ENCODE data around the gene MYO5C. TPM values are rescaled to one million over a fixed set of nuclear protein-coding genes. Genes with fewer than 3 reads are reported as not detected.
A peak's percentile ranks its signal among the peaks of the same experiment; 100 is the strongest.

The MYO5C gene
- total RNA-seq, 4 donors from 2014 or later: 6.4 to 23.5 (median 13.9) TPM

GRCh38 chr15:52255008-52255407 lies 40.6 kb downstream of the MYO5C start:
- DNase-seq (ENCODE audit: low spot score in 2 of 2): no peak
- intact Hi-C loops (cut with DNase I; ENCODE audit: low total_unique reads): loop anchor here (10.0 kb wide), 1 partner anchor 480 kb away; no protein-coding TSS in a partner anchor
- 60 to 69% methylated on average over 1 of the region's 1 CpG for WGBS, 2 donors
- H3K4me3 ChIP-seq (ENCODE audit: low read depth, poor library complexity, severe bottlenecking): no peak overlapping the region
- TF ChIP-seq POLR2A (IDR thresholded peaks at IDR 0.05): no peak
- no peak for TF ChIP-seq CTCF (IDR thresholded peaks at IDR 0.05)

- 89% methylated on average over 4 of the region's 4 CpGs for WGBS, 2 donors
- H3K4me3 ChIP-seq (ENCODE audit: low read depth, poor library complexity, severe bottlenecking): no peak overlapping the region
- TF ChIP-seq POLR2A (IDR thresholded peaks at IDR 0.05): no peak
- TF ChIP-seq CTCF (IDR thresholded peaks at IDR 0.05): no peak
- DNase-seq (ENCODE audit: low spot score in 2 of 2): no peak
- intact Hi-C loops (cut with DNase I; ENCODE audit: low total_unique reads): loop anchor here (10.0 kb wide), 1 partner anchor 480 kb away; no protein-coding TSS in a partner anchor
Observed at GRCh38 chr15:52254391-52254790, 41.2 kb downstream of the MYO5C start.

GRCh38 chr15:52252781-52253180 lies 42.8 kb downstream of the MYO5C start:
- no peak for DNase-seq (ENCODE audit: low spot score in 2 of 2)
- no peak overlapping the region for H3K4me3 ChIP-seq (ENCODE audit: low read depth, poor library complexity, severe bottlenecking)
- TF ChIP-seq CTCF (IDR thresholded peaks at IDR 0.05): no peak
- intact Hi-C loops (cut with DNase I; ENCODE audit: low total_unique reads): loop anchor here (10.0 kb wide), 1 partner anchor 482 kb away; no protein-coding TSS in a partner anchor
- 36 to 49% methylated on average over 4 of the region's 4 CpGs for WGBS, 2 donors

GRCh38 chr15:52251144-52251860 lies 44.3 kb downstream of the MYO5C start:
- no peak for TF ChIP-seq POLR2A (IDR thresholded peaks at IDR 0.05)
- TF ChIP-seq CTCF (IDR thresholded peaks at IDR 0.05): no peak
- H3K4me3 ChIP-seq (ENCODE audit: low read depth, poor library complexity, severe bottlenecking): no peak overlapping the region
- 91% methylated on average over 8 of the region's 8 CpGs for WGBS, 2 donors
- no peak for DNase-seq (ENCODE audit: low spot score in 2 of 2)
- intact Hi-C loops (cut with DNase I; ENCODE audit: low total_unique reads): loop anchor here (10.0 kb wide), 1 partner anchor 483 kb away; no protein-coding TSS in a partner anchor

- intact Hi-C loops (cut with DNase I; ENCODE audit: low total_unique reads): no loop called here
- 84 to 90% methylated on average over 7 of the region's 7 CpGs for WGBS, 2 donors
Observed at GRCh38 chr15:52247461-52247860, 48.1 kb downstream of the MYO5C start.

More at GRCh38 chr15:52247461-52247860, 48.1 kb downstream of the MYO5C start:
- H3K4me3 ChIP-seq (ENCODE audit: low read depth, poor library complexity, severe bottlenecking): no peak overlapping the region
- DNase-seq (ENCODE audit: low spot score in 2 of 2): peak in 1 of 2 donors; percentile 42
- TF ChIP-seq POLR2A (IDR thresholded peaks at IDR 0.05) (no peak), CTCF (IDR thresholded peaks at IDR 0.05) (no peak)
